Spleen (tissue), 11 donors: Measurements from ENCODE around the gene PAFAH1B1. TPM values are rescaled to one million over a fixed set of nuclear protein-coding genes. Genes with fewer than 3 reads are reported as not detected.

Source experiments
- DNase-seq: peaks from one replicate; pipeline ENCODE4 v3.0.0-alpha.2; 2020
- H3K27ac ChIP-seq, 8 donors: fragments of 200-600 bp; sonication (generic) in 7 of 8; 1 replicate in 4 of 8; 2 replicates in 4 of 8; pipeline versions ENCODE4 v1.5.0 to v1.8.0; 2016 to 2021; ENCODE audit warnings: inconsistent platforms in 4 of 8, mild to moderate bottlenecking in 4 of 8, moderate library complexity in 1 of 8
- H3K27me3 ChIP-seq, 7 donors: fragments of 200-600 bp; sonication (generic) in 6 of 7; replicated peaks in 1 of 7; 1 replicate in 4 of 7; 2 replicates in 3 of 7; pipeline versions ENCODE4 v1.5.0 to v1.8.0; 2016 to 2021; ENCODE audit warnings: inconsistent platforms in 3 of 7, mild to moderate bottlenecking in 1 of 7
- H3K36me3 ChIP-seq, 6 donors: fragments of 200-600 bp; sonication (generic) in 5 of 6; 1 replicate in 4 of 6; 2 replicates in 2 of 6; pipeline versions ENCODE4 v1.5.0 to v1.8.0; 2016 to 2021; ENCODE audit warnings: inconsistent platforms in 2 of 6
- H3K4me1 ChIP-seq, 6 donors: fragments of 200-600 bp; sonication (generic) in 5 of 6; 1 replicate in 3 of 6; 2 replicates in 3 of 6; pipeline versions ENCODE4 v1.5.0 to v1.8.0; 2016 to 2021; ENCODE audit warnings: inconsistent platforms in 3 of 6
- H3K4me3 ChIP-seq, 8 donors: fragments of 200-600 bp; sonication (generic) in 7 of 8; 1 replicate in 4 of 8; 2 replicates in 4 of 8; pipeline versions ENCODE4 v1.5.0 to v1.8.0; 2016 to 2021; ENCODE audit warnings: inconsistent platforms in 4 of 8, mild to moderate bottlenecking in 4 of 8, moderate library complexity in 2 of 8
- H3K9me3 ChIP-seq, 8 donors: fragments of 200-600 bp; sonication (generic) in 7 of 8; 1 replicate in 4 of 8; 2 replicates in 4 of 8; pipeline versions ENCODE4 v1.5.0 to v1.8.0; 2016 to 2021; ENCODE audit warnings: inconsistent platforms in 4 of 8
- POLR2A ChIP-seq, 3 donors: fragments of 450-650 bp; IDR thresholded peaks; one replicate each; pipeline ENCODE4 v1.5.1; 2017; ENCODE audit warnings: antibody characterized with exemption in 3 of 3, mild to moderate bottlenecking in 1 of 3
- POLR2AphosphoS5 ChIP-seq, 3 donors: sonication (generic); formaldehyde crosslinking; IDR thresholded peaks; one replicate each; pipeline ENCODE4 v1.5.1; 2017; ENCODE audit warnings: antibody characterized with exemption in 3 of 3
- WGBS, 5 donors: extraction: QIAGEN DNeasy Blood & Tissue Kit in 3 of 5; methylation state at CpG; one replicate each; pipeline versions ENCODE4 v1.1.5 to v1.1.7; 2013 to 2018; 5-methylcytosine and 5-hydroxymethylcytosine counted together
- intact Hi-C: fragments of 100-400 bp; cut with DNase I; formaldehyde crosslinking; loops from one replicate; pipeline ENCODE4 v1.15.0; 2023; ENCODE audit warnings: low total_unique reads
- polyA plus RNA-seq, 3 donors: library from polyadenylated mRNA; stranded (reverse); fragments of 200-250 nt; gene quantifications; one replicate each; pipeline ENCODE4 v1.2.1, GENCODE V29; 2013
- total RNA-seq, 7 donors: library from RNA; depleted of rRNA in 3 of 7; stranded (reverse); fragments of >200 nt in 3 of 7; fragmentation: NEBNext Ultra II Directional in 4 of 7; extraction: Animal tissue kit (Norgen Biotek cat#: 25700) in 4 of 7; gene quantifications; one replicate each; pipeline versions ENCODE4 v1.1.0 to v1.2.1, GENCODE V29; 2016 to 2021
- TF ChIP-seq, protein P1 (sequence below), 11 experiments: fragments of 200-600 bp in 7 of 11; fragments of 450-650 bp in 4 of 11; sonication (generic) in 4 of 11; IDR thresholded peaks in 8 of 11; conservative IDR thresholded peaks in 3 of 11; 1 replicate in 7 of 11; 2 replicates in 4 of 11; pipeline versions ENCODE4 v1.4.0 to v1.8.0; 2016 to 2021; ENCODE audit warnings: antibody characterized with exemption in 11 of 11, inconsistent platforms in 4 of 11, mild to moderate bottlenecking in 1 of 11
- donor health status: healthy with polysubstance abuse.
- donor health status: DM: no; HTN: no; CAD: no; lungs with moderate emphysema.
- donor health status: DM: no; HTN: no; CAD: no.
- donor health status: Bipolar disorder and iron deficiency.
- donor health status: healthy.
- donor health status: DM: no; HTN: no; CAD: no.
- donor health status: DM: yes; HTN: yes; CAD: no.

Gene PAFAH1B1
- total and polyA plus RNA-seq, 10 donors, result 20.8 to 175 (median 104) TPM

- Histone ChIP-seq H3K4me3 (no peak overlapping the region), H3K9me3 (no peaks in the 10 kb centered on the region), H3K27ac (no peak overlapping the region), H3K27me3 (no peaks in the 10 kb centered on the region), H3K4me1 (peaks cover 0 to 12% (median 10%) of the 10 kb centered on the region in 6 donors), H3K36me3 (peaks cover 3 to 75% (median 47%) of the 10 kb centered on the region in 6 donors)
- WGBS, 5 donors, result 92 to 94% (median 94%) methylated on average over 17 to 18 of the region's 18 CpGs
- intact Hi-C loops, result no loop called here
- DNase-seq, result no peak
- TF ChIP-seq POLR2AphosphoS5 (IDR thresholded peaks at IDR 0.05) (peak in 1 of 3 donors; percentile 21), POLR2A (IDR thresholded peaks at IDR 0.05) (no peak)
- TF ChIP-seq, protein P1, sequence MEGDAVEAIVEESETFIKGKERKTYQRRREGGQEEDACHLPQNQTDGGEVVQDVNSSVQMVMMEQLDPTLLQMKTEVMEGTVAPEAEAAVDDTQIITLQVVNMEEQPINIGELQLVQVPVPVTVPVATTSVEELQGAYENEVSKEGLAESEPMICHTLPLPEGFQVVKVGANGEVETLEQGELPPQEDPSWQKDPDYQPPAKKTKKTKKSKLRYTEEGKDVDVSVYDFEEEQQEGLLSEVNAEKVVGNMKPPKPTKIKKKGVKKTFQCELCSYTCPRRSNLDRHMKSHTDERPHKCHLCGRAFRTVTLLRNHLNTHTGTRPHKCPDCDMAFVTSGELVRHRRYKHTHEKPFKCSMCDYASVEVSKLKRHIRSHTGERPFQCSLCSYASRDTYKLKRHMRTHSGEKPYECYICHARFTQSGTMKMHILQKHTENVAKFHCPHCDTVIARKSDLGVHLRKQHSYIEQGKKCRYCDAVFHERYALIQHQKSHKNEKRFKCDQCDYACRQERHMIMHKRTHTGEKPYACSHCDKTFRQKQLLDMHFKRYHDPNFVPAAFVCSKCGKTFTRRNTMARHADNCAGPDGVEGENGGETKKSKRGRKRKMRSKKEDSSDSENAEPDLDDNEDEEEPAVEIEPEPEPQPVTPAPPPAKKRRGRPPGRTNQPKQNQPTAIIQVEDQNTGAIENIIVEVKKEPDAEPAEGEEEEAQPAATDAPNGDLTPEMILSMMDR (IDR thresholded peaks at IDR 0.05 in 8 of 11, conservative IDR thresholded peaks at IDR 0.05 in 3 of 11), result no peak
Observed at GRCh38 chr17:2684549-2684948, 91.1 kb downstream of the PAFAH1B1 start.

- Histone ChIP-seq H3K4me3 (no peak overlapping the region), H3K36me3 (peaks cover 1 to 75% (median 45%) of the 10 kb centered on the region in 6 donors), H3K27ac (no peak overlapping the region), H3K9me3 (no peaks in the 10 kb centered on the region), H3K4me1 (peaks cover 0 to 23% (median 16%) of the 10 kb centered on the region in 6 donors), H3K27me3 (no peaks in the 10 kb centered on the region)
- no peak for DNase-seq
- TF ChIP-seq POLR2AphosphoS5 (IDR thresholded peaks at IDR 0.05), result peak; percentile 14 to 72 (median 35)
- TF ChIP-seq, protein P1 (IDR thresholded peaks at IDR 0.05 in 8 of 11, conservative IDR thresholded peaks at IDR 0.05 in 3 of 11), result no peak
- intact Hi-C loops, result no loop called here
- WGBS, 5 donors, result 85 to 93% (median 91%) methylated on average over 13 to 15 of the region's 15 CpGs
Observed at GRCh38 chr17:2685696-2686095, 92.2 kb downstream of the PAFAH1B1 start.

DNA sequence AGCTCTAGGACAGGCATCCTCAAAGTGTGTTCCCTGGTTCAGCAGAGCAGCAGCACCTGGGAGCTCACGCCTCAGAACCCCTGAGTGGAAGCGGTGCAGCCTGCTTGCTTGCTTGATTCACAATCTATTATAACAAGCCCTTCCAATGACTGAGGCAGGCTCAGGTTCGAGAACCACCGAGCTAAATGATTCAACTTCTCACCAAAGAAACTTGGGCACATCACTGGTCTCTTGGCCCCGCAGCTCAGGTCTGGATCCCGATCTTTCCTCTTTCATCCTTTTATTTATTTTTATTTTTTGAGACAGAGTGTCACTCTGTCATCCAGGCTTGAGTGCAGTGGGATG is 93.6 kb downstream of the PAFAH1B1 start:
- Histone ChIP-seq H3K9me3 (no peaks in the 10 kb centered on the region), H3K36me3 (peaks cover 0 to 75% (median 42%) of the 10 kb centered on the region in 6 donors), H3K4me1 (peaks cover 0 to 23% (median 16%) of the 10 kb centered on the region in 6 donors), H3K27ac (peak overlapping the region in 2 of 8 donors; percentile 17 to 23), H3K27me3 (no peaks in the 10 kb centered on the region), H3K4me3 (no peak overlapping the region)
- no peak for DNase-seq
- intact Hi-C loops, result no loop called here
- 82 to 94% (median 92%) methylated on average over 6 of the region's 6 CpGs for WGBS, 5 donors
- TF ChIP-seq POLR2A (IDR thresholded peaks at IDR 0.05), result no peak
- peak in 2 of 3 donors; percentile 1 to 45 for TF ChIP-seq POLR2AphosphoS5 (IDR thresholded peaks at IDR 0.05)
- TF ChIP-seq, protein P1 (IDR thresholded peaks at IDR 0.05 in 8 of 11, conservative IDR thresholded peaks at IDR 0.05 in 3 of 11), result no peak

GRCh38 chr17:2688351-2689342 is 95.2 kb downstream of the PAFAH1B1 start:
- intact Hi-C loops, result no loop called here
- Histone ChIP-seq H3K9me3 (no peaks in the 10 kb centered on the region), H3K4me1 (peaks cover 0 to 23% (median 16%) of the 10 kb centered on the region in 6 donors), H3K36me3 (peaks cover 0 to 75% (median 41%) of the 10 kb centered on the region in 6 donors), H3K4me3 (peak overlapping the region in 1 of 8 donors; percentile 47), H3K27ac (peak overlapping the region in 3 of 8 donors; percentile 1 to 59 (median 7)), H3K27me3 (no peaks in the 10 kb centered on the region)
- TF ChIP-seq POLR2A (IDR thresholded peaks at IDR 0.05), result no peak
- TF ChIP-seq POLR2AphosphoS5 (IDR thresholded peaks at IDR 0.05), result peak in 2 of 3 donors; percentile 35 to 52
- 64 to 80% (median 72%) methylated on average over 26 to 27 of the region's 27 CpGs for WGBS, 5 donors
- DNase-seq, result peak; percentile 71
